HepG2 (cell line): ENCODE measurements around the gene KCNK5. TPM values are rescaled to one million over a fixed set of nuclear protein-coding genes. Genes with fewer than 3 reads are reported as not detected.
A peak's percentile ranks its signal among the peaks of the same experiment; 100 is the strongest.

Source experiments
- ATAC-seq: fragments of 200-7000 bp; cut with Tn5 transposase; 3 replicates; pipeline ENCODE4 v1.9.1; 2020; ENCODE audit warnings: mild to moderate bottlenecking, moderate library complexity
- BruUV-seq: library from RNA; stranded (reverse); fragments of 400-500 nt; replicated peaks from 2 replicates; lab custom pipeline; 2021; lab: Mats Ljungman, UMichigan
- CTCF ChIA-PET: fragments of 300-600 bp; formaldehyde crosslinking; extraction: SDS; loops from one replicate; lab custom pipeline; 2021; ENCODE audit warnings: low total read pairs, inconsistent platforms, low intra/inter-chr PET ratio; lab: Yijun Ruan, JAX
- POLR2A ChIA-PET: fragments of 350-600 bp; sonication (Branson Sonifier 250); formaldehyde crosslinking; loops from one replicate; lab custom pipeline; 2020; ENCODE audit warnings: antibody characterized with exemption, inconsistent platforms; lab: Yijun Ruan, JAX
- DNase-seq: peaks from one replicate; pipeline ENCODE4 v3.0.0-alpha.2; 2015; ENCODE audit warnings: low spot score
- FAIRE-seq: peaks from 3 replicates; lab custom pipeline; 2011; peaks lifted over from hg19 to GRCh38; lab: Jason Lieb, UNC
- H2AFZ ChIP-seq: one replicate; pipeline ENCODE4 v1.6.1; 2011; ENCODE audit warnings: low read length, inconsistent platforms
- H3K27ac ChIP-seq: fragments of 300-600 bp; 3 replicates; pipeline ENCODE4 v1.8.0; 2011; ENCODE audit warnings: mixed run types, mild to moderate bottlenecking, mixed read lengths, low read length, inconsistent platforms; ENCODE audit not compliant: insufficient read depth; ENCODE audit errors: extremely low read length
- H3K27me3 ChIP-seq, 2 experiments: fragments of 200-600 bp in 1 of 2; 2 replicates in 1 of 2; 3 replicates in 1 of 2; pipeline versions ENCODE4 v1.6.0 to v1.8.0; 2011; ENCODE audit warnings: low read length in 2 of 2, mild to moderate bottlenecking in 2 of 2, moderate library complexity in 2 of 2, inconsistent platforms in 1 of 2; ENCODE audit not compliant: insufficient read depth in 2 of 2, control insufficient read depth in 1 of 2
- H3K36me3 ChIP-seq, 2 experiments: fragments of 200-600 bp in 1 of 2; replicated peaks in 1 of 2; 2 replicates in 1 of 2; 3 replicates in 1 of 2; pipeline versions ENCODE4 v1.5.1 to v1.8.0; 2011; ENCODE audit warnings: low read length in 2 of 2, inconsistent platforms in 1 of 2; ENCODE audit not compliant: insufficient read depth in 2 of 2, control insufficient read depth in 1 of 2
- H3K4me1 ChIP-seq: 2 replicates; pipeline ENCODE4 v1.5.1; 2012; ENCODE audit warnings: low read length, inconsistent platforms; ENCODE audit not compliant: insufficient read depth
- H3K4me2 ChIP-seq: 2 replicates; pipeline ENCODE4 v1.6.0; 2011; ENCODE audit warnings: low read depth, low read length, inconsistent platforms
- H3K4me3 ChIP-seq, 3 experiments: fragments of 200-600 bp in 1 of 3; sonication (generic), shearing (Covaris generic) in 1 of 3; replicated peaks in 1 of 3; 2 replicates each; pipeline ENCODE4 v1.5.1; 2011 to 2016; ENCODE audit warnings: low read length in 3 of 3, inconsistent platforms in 2 of 3, low read depth in 2 of 3, mild to moderate bottlenecking in 2 of 3, control low read depth in 1 of 3, mixed read lengths in 1 of 3; ENCODE audit not compliant: insufficient read depth in 1 of 3
- H3K79me2 ChIP-seq: one replicate; pipeline ENCODE4 v1.6.1; 2011; ENCODE audit warnings: low read length, inconsistent platforms; ENCODE audit not compliant: insufficient read depth
- H3K9ac ChIP-seq: 2 replicates; pipeline ENCODE4 v1.6.0; 2011; ENCODE audit warnings: mild to moderate bottlenecking, low read depth, low read length, inconsistent platforms; ENCODE audit not compliant: insufficient read depth
- H3K9me3 ChIP-seq: 2 replicates; pipeline ENCODE4 v1.5.1; 2012; ENCODE audit warnings: mild to moderate bottlenecking, low read length
- H4K20me1 ChIP-seq: 2 replicates; pipeline ENCODE4 v1.6.0; 2011; ENCODE audit warnings: inconsistent platforms, mild to moderate bottlenecking, low read length, moderate library complexity; ENCODE audit not compliant: insufficient read depth
- FOXO1 ChIP-seq: sonication (generic); formaldehyde crosslinking; IDR thresholded peaks from 2 replicates; pipeline ENCODE4 v1.4.0; 2020; ENCODE audit warnings: missing genetic modification reagents
- MIER3 ChIP-seq: IDR thresholded peaks from 2 replicates; pipeline ENCODE4 v1.6.1; 2016; ENCODE audit warnings: missing compliant biosample characterization, borderline replicate concordance
- RBM39 ChIP-seq: fragments of 200-400 bp; formaldehyde crosslinking; IDR thresholded peaks from one replicate; pipeline ENCODE4 v1.6.1; 2018; ENCODE audit warnings: antibody characterized with exemption, mild to moderate bottlenecking, low read depth, low read length; ENCODE audit not compliant: poor library complexity, severe bottlenecking
- SMC3 ChIP-seq: IDR thresholded peaks from 2 replicates; pipeline ENCODE4 v1.6.1; 2011; ENCODE audit warnings: low read length, improper control_type of control experiment
- STAG1 ChIP-seq: sonication (generic); formaldehyde crosslinking; IDR thresholded peaks from 2 replicates; pipeline ENCODE4 v1.4.0; 2020; ENCODE audit warnings: missing genetic modification reagents
- THAP9 ChIP-seq: sonication (generic); formaldehyde crosslinking; IDR thresholded peaks from 2 replicates; pipeline ENCODE4; 2020; ENCODE audit warnings: missing genetic modification reagents, mild to moderate bottlenecking, borderline replicate concordance
- XRCC5 ChIP-seq: fragments of 200-400 bp; formaldehyde crosslinking; optimal IDR thresholded peaks from 2 replicates; pipeline ENCODE3; 2017; ENCODE audit warnings: mild to moderate bottlenecking, low read length
- ZBTB8A ChIP-seq: sonication (generic); formaldehyde crosslinking; IDR thresholded peaks from 2 replicates; pipeline ENCODE4 v1.4.0; 2020; ENCODE audit warnings: mild to moderate bottlenecking, low read depth, missing genetic modification reagents, borderline replicate concordance
- WGBS: methylation state at CpG from one replicate; pipeline ENCODE4 v1.1.6; 2017; ENCODE audit warnings: low lambda C conversion rate; 5-methylcytosine and 5-hydroxymethylcytosine counted together
- in situ Hi-C: cut with HindIII; loops from 2 replicates; pipeline ENCODE4 v1.10.0; 2017; ENCODE audit warnings: low pct_unique_long_range_greater_than_20kb; ENCODE audit not compliant: extremely low pct_ligation_motif_present
- intact Hi-C: fragments of 100-400 bp; cut with micrococcal nuclease; formaldehyde crosslinking; loops from one replicate; pipeline ENCODE4 v1.10.0; 2022; ENCODE audit not compliant: unreplicated experiment
- polyA plus RNA-seq, 8 experiments: library from polyadenylated mRNA; depleted of rRNA in 3 of 8; stranded (reverse) in 7 of 8; unstranded in 1 of 8; fragments of >200 nt; fragmentation: Illumina TruSeq in 4 of 8; extraction: Trizol in 4 of 8; gene quantifications; 2 replicates each; pipeline versions ENCODE4 v1.2.1 to v1.2.3, GENCODE V29; 2011 to 2016; ENCODE audit warnings: low read depth in 4 of 8, missing spikeins in 1 of 8, mixed read lengths in 1 of 8; ENCODE audit not compliant: insufficient read depth in 1 of 8
- total RNA-seq, 5 experiments: library from RNA; depleted of rRNA; stranded (reverse); fragments of >200 nt; fragmentation: Illumina TruSeq; extraction: Trizol; gene quantifications; 2 replicates each; pipeline ENCODE4 v1.2.3, GENCODE V29; 2016; ENCODE audit warnings: low read depth in 1 of 5
- TF ChIP-seq, protein P1 (sequence below): sonication (generic); formaldehyde crosslinking; IDR thresholded peaks from 2 replicates; pipeline ENCODE4 v1.4.0; 2020; ENCODE audit warnings: mild to moderate bottlenecking, missing genetic modification reagents
- TF ChIP-seq, protein P2 (sequence below): sonication (generic); formaldehyde crosslinking; IDR thresholded peaks from 2 replicates; pipeline ENCODE4 v1.5.0; 2020; ENCODE audit warnings: mild to moderate bottlenecking, missing genetic modification reagents, moderate library complexity

KCNK5 gene
- total and polyA plus RNA-seq, 2 of the 13 experiments (the other 11 are each of a cell fraction or from before 2014, with no cell fraction given): 0.04 TPM; not detected in 1

- no peak overlapping the region for H3K9ac ChIP-seq
- intact Hi-C loops: loop anchor here (1.0 kb wide), 1 partner anchor 113 kb away; no protein-coding TSS in a partner anchor
- H3K79me2 ChIP-seq: no peaks in the 10 kb centered on the region
- no peak overlapping the region for H3K27ac ChIP-seq
- H3K4me3 ChIP-seq: no peak overlapping the region
- CTCF ChIA-PET: interaction anchor here (0.7 to 1.0 kb wide), 2 partner anchors 109 to 113 kb away, joined by 3 read pairs; no protein-coding TSS in a partner anchor
- TF ChIP-seq STAG1 (CRISPR knock-in tag): peak; percentile 52
- no peak for TF ChIP-seq ZBTB8A (CRISPR knock-in tag)
- peak; percentile 29 for TF ChIP-seq RBM39
- TF ChIP-seq, protein P1, sequence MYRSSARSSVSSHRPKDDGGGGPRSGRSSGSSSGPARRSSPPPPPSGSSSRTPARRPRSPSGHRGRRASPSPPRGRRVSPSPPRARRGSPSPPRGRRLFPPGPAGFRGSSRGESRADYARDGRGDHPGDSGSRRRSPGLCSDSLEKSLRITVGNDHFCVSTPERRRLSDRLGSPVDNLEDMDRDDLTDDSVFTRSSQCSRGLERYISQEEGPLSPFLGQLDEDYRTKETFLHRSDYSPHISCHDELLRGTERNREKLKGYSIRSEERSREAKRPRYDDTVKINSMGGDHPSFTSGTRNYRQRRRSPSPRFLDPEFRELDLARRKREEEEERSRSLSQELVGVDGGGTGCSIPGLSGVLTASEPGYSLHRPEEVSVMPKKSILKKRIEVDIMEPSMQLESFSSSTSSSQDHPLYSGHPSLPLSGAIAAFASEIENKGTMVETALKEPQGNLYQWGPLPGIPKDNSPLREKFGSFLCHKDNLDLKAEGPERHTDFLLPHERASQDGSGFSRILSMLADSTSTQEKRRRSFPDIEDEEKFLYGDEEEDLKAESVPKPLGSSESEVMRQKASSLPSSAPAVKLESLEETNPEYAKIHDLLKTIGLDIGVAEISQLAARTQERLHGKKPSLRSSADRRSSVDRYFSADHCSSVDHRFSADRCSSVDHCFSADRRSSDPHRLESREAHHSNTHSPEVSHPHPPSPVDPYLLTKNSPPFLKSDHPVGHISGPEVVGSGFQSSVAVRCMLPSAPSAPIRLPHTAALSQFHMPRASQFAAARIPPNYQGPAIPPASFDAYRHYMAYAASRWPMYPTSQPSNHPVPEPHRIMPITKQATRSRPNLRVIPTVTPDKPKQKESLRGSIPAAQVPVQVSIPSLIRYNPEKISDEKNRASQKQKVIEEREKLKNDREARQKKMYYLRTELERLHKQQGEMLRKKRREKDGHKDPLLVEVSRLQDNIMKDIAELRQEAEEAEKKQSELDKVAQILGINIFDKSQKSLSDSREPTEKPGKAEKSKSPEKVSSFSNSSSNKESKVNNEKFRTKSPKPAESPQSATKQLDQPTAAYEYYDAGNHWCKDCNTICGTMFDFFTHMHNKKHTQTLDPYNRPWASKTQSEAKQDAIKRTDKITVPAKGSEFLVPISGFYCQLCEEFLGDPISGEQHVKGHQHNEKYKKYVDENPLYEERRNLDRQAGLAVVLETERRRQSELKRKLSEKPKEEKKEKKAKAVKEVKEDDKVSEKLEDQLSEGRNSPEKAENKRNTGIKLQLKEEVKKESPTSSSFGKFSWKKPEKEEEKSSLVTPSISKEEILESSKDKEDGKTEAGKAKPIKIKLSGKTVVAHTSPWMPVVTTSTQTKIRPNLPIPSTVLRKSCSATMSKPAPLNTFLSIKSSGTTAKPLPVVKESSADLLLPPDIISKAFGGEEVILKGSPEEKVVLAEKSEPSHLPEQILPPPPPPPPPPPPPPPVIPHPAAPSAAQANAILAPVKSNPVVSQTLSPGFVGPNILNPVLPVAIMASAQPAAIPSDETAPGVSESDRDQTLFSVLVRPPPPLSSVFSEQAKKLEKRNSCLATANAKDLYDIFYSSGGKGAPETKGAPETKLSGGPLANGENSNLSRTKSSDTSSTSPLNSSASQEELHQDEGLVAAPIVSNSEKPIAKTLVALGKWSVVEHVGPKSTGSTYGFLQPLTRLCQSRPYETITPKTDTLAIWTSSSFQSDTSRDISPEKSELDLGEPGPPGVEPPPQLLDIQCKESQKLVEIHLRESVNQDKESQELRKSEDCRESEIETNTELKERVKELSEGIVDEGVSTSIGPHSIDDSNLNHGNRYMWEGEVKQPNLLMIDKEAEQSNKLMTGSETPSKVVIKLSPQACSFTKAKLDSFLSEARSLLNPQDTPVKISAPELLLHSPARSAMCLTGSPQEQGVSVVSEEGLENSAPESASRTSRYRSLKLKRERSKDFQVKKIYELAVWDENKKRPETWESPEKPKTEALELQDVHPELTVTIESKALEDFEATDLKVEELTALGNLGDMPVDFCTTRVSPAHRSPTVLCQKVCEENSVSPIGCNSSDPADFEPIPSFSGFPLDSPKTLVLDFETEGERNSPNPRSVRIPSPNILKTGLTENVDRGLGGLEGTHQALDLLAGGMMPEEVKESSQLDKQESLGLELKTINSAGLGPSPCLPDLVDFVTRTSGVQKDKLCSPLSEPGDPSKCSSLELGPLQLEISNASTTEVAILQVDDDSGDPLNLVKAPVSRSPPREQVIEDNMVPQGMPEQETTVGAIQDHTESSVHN: 0 out of 2 replicates have a peak, but pooled peaks have one; percentile 37
- no peak for TF ChIP-seq MIER3 (CRISPR knock-in tag)
- TF ChIP-seq THAP9 (CRISPR knock-in tag): no peak
- TF ChIP-seq FOXO1 (CRISPR knock-in tag): 0 out of 2 replicates have a peak, but pooled peaks have one; percentile 1
- TF ChIP-seq SMC3: peak; percentile 45; the same call in 1 of the 2 replicates
- TF ChIP-seq XRCC5: peak; percentile 46
- TF ChIP-seq, protein P2, sequence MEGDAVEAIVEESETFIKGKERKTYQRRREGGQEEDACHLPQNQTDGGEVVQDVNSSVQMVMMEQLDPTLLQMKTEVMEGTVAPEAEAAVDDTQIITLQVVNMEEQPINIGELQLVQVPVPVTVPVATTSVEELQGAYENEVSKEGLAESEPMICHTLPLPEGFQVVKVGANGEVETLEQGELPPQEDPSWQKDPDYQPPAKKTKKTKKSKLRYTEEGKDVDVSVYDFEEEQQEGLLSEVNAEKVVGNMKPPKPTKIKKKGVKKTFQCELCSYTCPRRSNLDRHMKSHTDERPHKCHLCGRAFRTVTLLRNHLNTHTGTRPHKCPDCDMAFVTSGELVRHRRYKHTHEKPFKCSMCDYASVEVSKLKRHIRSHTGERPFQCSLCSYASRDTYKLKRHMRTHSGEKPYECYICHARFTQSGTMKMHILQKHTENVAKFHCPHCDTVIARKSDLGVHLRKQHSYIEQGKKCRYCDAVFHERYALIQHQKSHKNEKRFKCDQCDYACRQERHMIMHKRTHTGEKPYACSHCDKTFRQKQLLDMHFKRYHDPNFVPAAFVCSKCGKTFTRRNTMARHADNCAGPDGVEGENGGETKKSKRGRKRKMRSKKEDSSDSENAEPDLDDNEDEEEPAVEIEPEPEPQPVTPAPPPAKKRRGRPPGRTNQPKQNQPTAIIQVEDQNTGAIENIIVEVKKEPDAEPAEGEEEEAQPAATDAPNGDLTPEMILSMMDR (CRISPR knock-in tag): peak; percentile 79
- no peak overlapping the region for H3K4me2 ChIP-seq
- in situ Hi-C loops: no loop called here
- no peaks in the 10 kb centered on the region for H3K36me3 ChIP-seq
- ATAC-seq: peak; percentile 98
- no peaks in the 10 kb centered on the region; a peak in 1 of 5 replicates for H3K27me3 ChIP-seq
- FAIRE-seq: peak; percentile 80
- no peaks in the 10 kb centered on the region for H3K4me1 ChIP-seq
- DNase-seq: peak; percentile 40
- H3K9me3 ChIP-seq: no peaks in the 10 kb centered on the region
- no peaks in the 10 kb centered on the region for H4K20me1 ChIP-seq
- POLR2A ChIA-PET: no interaction called here
- no TSS peak for BruUV-seq
- no peak overlapping the region for H2AFZ ChIP-seq
- 54% methylated on average over 14 of the region's 15 CpGs for WGBS
Observed at GRCh38 chr6:39189915-39190544, 39.2 kb downstream of the KCNK5 start.
